ENCODE data around the gene ZFPM1.
"Not testable (repeated sequence)": the region's sequence is repeated elsewhere in the genome, so short reads cannot be mapped to it uniquely, and the experiment has no call there.

ZFPM1 gene

DNA sequence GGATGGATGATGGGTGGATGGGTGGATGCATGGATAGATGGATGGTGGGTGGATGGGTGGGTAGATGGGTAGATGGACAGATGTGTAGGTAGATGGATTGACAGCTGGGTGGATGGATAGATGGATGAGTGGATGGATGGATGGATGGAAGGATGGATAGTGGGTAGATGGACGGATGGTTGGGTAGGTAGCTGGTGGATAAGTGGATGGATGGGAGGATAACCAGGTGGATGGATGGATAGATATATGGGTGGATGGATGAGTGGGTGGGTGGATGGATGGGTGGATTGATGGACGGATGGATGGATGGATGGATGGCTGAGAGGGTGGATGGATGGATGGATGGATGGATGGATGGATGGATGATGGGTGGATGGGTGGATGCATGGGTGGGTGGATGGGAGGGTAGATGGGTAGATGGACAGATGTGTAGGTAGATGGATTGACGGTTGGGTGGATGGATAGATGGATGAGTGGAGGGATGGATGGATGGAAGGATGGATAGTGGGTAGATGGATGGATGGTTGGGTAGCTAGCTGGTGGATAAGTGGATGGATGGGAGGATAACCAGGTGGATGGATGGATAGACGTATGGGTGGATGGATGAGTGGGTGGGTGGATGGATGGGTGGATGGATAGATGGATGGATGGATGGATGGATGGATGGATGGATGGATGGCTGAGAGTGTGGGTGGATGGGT lies 65.5 kb downstream of the ZFPM1 start:
- DNase-seq, result not testable (repeated sequence)

DNA sequence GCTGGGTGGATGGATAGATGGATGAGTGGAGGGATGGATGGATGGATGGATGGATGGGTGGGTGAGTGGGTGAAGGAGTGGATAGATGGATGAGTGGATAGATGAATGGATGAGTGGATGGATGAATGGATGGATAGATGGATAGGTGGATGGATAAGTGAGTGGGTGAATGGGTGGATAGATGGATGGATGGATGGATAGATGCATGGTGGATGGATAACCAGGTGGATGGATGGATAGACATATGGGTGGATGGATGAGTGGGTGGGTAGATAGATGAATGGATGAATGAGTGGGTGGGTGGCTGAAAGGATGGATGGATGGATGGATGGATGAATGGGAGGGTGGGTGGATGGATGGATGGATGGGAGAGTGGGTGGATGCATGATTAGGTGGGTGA lies 66.2 kb downstream of the ZFPM1 start:
- DNase-seq, result no peak

DNA sequence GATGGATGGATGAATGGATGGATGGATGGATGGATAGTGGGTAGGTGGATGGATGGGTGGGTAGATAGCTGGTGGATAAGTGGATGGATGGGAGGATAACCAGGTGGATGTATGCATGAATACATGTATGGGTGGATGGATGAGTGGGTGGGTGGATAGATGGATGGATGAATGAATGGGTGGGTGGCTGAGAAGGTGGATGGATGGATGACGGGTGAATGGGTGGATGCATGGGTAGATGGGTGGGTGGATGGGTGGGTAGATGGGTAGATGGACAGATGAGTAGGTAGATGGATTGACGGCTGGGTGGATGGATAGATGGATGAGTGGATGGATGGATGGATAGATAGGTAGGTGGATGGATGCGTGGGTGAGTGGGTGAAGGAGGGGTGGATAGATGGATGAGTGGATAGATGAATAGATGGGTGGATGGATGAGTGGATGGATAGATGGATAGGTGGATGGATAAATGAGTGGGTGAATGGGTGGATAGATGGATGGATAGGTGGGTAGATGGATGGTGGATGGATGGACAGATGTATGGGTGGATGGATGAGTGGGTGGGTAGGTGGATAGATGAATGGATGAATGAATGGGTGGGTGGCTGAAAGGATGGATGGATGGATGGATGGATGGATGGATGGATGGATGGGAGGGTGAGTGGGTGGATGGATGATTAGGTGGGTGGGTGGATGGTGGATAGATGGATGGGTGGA lies 67.0 kb downstream of the ZFPM1 start:
- DNase-seq, result no peak

DNA sequence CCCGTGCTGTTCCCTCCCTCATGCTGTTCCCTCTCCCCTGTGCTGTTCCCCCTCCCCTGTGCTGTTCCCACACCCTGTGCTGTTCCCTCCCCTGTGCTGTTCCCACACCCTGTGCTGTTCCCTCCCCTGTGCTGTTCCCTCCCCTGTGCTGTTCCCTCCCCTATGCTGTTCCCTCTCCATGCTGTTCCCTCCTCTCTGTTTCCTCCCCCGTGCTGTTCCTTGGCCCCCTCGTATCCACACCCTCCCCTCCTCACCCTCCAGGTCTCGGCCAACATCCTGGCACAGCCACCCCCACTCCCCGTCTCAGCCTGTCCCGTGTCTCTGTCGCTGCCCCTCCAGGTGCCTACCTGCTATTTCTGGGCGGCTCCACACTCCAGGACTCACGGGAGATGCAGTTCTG lies 68.6 kb downstream of the ZFPM1 start:
- no peak for DNase-seq

DNA sequence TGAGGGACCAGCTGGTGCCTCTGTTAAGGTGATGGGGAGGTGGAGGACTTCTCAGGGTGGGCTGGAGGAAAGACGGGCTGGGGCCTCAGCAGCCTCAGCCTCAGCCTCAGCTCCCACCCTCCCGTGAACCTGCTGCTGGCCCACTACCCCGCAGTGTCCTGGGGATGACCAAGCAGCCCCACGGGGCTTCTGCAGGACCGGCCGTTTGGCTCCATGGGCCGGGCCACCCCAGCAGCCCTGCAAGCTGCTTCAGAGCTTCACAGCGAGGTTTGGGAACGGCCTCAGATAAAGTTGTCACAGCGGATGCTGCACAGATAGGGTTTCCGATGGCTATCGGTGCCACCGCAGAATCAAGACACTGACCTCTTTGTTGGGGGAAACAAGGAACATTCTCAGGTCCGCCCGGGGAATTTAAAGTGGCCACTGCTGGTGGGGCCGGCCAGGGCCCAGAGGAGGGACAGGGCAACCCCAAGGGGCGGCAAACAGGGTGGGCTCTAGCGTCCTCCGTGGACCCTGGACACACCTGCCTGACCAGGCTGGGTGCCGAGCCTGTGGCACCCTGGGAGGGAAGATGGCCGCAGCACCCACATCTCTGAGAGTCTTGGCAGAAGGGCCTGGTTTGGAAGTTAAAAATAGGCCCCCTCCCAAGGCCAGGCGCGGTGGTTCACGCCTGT lies 69.3 kb downstream of the ZFPM1 start:
- no peak for DNase-seq

DNA sequence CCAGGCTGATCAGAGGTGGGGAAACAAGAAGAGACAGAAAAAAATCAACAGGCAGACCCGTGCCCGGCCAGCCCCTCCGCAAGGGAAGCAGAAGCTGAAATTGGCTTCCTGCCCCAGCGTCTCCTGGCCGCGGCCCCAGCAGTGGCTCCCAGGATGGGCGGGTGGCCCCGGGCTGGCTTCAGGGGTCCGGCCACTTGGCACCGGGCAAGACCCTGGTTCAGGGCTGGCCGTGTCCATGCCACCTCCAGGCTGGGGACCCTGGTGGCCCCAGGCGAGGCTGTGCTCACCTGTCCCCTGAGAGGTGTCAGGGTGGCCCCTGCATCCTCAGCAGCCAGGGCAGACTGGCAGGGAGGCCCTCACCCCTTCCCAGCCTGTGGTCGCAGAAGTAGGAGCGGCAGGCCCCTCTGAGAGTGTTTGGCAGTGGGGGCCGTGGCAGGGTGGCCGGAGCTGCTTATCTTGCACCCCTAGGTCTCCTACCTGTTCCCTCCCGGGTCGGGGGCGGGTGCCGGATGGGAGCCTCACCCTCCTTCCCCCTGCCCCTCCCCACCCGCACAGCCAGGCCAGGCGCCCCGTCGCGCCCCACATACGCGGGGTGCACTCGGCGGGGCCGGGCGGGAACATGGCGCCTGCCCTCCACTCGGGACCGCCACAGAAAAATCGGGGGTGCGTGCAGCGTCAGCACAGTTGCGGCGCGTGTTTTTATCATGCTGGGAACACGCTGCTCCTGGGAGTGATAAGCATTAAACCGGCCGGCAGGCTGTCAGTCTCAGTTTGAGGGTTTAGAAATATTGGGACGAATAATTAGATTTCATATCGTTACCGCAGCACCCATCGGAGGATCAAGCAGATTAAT lies 70.5 kb downstream of the ZFPM1 start:
- no peak for DNase-seq

DNA sequence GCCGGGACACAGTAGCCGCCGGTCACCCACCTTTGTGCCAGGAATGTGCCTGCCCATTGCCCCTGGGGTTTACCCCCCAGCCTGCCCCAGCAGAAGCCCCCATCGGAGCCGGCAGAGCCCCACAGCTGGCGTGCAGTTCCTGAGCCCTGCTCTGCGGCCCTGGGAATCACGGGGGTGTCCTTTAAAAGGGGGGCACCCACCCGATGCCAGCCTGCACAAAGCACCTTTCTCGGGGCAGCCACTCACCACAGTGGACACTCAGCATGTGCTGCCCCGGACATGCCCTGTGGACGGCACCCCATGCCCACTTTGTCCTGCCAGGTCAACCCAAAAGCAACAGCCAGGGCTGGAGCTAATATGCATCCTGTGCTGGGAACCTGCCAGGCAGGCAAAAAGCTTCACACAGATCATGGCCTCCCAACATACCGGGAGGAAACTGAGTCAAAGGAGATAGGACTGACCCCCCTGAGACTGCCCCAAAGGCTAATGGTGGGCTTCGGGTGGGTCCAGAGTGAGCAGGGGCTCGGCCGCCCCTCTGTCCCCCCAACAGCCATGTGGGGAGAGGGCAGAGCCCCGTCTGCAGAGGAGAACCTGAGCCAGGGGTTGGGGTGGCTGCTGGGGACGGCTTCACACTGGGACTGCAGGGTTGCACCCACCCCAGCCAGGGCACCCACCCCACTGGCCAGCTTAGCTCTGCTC lies 71.3 kb downstream of the ZFPM1 start:
- DNase-seq, result no peak

DNA sequence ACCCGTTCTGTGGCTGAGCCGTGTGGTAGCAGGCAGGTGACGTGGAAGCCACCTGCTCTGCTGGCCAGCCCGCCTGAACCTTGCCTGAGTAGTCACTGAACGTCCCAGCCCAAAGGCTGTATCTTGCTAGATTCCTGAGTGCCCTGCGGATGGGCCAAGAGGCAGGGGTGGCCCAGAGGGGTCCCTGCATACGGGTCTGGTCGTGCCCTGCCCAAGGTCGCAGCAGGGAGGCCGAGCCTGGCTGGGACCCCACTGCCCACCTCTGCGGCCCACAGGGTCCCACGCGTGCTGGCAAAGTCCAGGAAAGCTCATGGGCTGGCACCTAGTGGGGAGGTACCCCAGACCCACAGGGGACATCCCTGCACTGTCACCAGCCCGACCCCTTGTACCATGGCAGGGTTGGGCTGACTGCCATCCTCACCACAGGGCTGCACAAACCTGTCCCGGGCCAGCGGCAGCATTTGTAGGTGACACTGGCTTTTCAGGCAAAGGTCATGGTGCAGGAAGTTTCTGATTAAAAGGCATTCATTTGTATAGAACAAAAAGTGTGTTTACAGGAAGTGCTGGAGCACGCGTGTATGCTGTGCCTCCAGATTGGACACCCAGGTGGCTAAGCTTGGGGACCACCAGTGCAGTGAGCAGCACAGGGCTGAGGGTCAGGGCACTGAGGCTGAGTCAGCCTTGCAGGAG lies 72.0 kb downstream of the ZFPM1 start:
- DNase-seq, result no peak

DNA sequence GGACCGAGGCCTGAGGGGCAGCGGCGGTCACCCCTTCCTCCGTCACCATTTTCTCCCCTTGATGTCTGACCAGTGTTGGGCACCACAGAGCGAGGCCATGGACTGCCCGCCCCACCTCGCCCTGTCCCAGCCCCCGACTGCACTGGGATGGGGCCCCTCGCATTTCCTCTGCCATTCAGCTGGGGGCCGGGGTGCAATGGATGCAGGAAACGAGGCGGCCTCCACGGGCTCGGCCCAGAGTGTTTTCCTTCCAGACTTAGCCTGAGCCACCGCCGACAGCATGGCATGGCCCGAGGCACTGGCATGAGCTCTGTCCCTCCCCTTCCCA lies 72.5 kb downstream of the ZFPM1 start:
- no peak for DNase-seq

DNA sequence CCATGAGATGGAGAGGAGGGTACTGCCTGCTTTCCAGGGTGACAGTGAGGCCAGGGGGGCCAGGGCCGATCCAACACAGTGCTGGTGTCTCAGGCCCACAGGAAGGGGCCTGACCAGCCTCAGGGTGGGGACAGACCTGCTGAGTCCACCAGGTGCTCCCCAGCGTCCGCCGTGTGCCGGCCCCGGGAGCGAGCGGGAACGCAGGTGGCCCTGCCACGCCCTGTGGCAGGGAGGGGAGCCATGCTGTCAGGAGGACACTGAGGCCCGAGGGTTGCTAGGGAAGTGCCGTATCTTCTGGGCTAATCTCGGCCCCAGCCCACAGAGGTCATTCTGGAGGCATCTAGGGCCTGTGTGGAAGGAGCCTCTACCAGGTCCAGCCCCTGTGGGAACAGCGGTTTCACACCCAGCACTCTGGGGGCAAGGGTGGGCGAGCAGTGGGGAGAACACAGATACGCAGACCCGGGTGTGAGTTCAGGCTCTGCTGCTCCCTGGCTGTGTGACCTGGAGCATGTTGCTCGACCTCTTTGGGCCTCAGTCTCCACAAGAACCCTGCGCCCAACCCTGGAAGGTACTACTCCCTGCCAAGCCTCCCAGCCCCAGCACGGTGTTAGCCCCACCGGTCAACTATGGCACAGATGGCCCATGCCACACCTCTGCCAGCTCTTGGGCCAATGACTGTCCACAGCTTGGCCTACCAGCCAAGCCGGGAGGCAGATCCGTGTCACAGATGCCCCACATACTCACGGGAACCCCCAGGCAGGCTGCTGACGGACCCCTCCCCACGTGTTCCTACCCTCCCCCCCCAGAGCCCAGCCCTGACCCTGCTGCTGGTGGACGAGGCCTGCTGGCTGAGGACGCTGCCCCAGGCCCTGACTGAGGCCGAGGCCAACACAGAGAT lies 73.2 kb downstream of the ZFPM1 start:
- no peak for DNase-seq

DNA sequence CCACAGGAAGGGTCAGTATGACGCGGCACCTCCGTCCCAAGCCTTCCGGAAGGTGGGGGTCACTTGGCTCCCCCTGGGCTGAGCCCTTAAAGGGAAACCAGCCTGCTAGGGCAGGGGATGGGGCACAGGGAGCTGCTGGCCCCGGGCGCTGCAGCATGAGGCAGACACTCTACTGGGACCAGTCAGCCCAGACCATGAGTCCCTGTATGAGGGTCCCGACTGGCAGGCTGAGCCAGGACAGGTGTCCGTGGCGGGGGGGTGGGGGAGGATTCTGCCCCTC lies 73.8 kb downstream of the ZFPM1 start:
- no peak for DNase-seq

DNA sequence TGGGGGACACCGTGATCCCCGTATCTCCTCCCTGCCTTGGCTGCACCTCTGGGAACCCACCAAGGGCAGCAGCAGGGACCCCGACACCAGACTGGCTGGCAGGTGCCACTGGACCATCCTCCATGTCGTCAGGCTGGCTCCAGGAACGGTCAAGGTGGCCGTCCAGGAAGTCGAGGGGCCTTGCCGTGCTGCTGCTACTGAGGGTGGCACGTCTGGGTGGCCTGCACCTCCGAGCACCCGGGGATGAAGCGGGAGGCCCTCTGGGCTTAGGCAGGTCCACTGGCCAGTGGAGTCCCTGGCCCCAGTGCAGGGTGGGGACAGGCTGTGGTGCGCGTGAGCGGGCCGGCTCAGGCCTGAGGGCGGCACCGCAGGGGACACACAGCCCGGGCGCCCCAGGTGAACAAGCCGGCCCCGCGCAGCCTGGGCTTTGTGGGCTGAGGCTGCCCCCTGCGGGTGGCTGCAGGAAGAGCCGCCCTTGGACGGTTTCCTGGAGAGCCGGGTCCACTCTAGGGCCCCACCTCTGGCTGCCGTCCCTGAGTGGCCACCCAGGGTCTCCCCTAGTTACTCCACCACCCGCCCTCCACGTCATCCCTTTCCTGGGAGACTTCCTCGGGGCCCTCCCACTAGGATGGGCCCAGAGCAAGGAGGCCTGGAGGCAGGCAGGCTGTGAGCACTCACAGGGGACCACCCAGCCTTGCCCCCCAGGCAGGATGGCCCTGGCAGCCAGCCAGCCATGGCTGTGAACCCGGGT lies 74.3 kb downstream of the ZFPM1 start:
- DNase-seq, result peak; percentile 85

DNA sequence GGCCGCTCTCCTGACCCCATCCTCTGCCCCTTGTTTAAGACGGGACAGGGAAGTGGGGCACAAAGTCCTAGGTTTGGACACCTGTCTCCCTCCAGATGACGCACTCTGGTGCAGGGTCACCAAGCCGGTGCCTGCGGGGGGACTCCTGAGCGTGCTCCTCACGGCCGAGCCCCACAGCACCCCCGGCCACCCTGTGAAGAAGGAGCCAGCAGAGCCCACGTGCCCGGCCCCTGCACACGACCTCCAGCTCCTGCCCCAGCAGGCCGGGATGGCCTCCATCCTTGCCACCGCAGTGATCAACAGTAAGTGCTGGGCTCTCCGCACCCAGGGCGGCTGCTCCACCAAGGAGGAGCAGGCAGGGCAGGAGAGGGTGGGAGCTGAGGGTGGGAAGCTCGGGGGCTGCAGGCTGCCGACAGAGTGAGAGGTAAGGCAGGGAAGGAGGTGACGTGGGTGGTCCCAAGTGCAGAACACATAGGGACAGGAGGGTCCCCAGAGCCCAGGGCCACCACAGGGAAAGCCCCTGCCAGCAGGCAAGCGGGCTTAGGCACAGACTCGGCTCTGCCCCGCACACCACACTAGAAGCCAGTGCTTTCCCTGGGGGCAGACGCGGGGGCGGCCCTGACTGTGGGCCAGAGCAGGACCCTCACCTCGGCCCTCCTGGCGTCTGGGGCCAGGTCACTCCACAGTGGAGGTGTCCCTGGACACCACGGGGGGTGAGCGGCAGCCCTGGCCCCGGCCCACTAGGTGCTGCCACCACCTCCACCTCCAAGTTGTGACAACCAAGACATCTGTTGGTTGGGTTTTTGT lies 75.1 kb downstream of the ZFPM1 start:
- no peak for DNase-seq

DNA sequence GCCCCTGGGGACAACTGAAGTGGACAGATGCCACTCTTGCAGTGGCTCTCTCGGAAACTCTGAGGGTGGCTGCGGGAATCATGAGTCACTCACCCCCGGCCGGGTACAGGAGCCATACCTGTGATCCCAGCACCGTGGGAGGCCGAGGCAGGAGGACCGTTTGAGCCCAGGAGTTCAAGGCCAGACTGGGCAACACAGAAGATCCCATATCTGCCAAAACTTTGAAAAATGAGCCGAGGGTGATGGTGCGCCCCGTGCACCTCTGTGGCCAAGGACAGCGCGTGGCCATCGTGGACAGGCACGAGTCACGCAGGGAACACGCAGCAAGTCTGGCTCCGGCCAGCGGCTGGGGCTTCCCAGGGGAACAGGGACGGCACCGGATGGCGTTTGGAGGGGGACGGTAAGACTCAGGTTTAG lies 75.8 kb downstream of the ZFPM1 start:
- no peak for DNase-seq

DNA sequence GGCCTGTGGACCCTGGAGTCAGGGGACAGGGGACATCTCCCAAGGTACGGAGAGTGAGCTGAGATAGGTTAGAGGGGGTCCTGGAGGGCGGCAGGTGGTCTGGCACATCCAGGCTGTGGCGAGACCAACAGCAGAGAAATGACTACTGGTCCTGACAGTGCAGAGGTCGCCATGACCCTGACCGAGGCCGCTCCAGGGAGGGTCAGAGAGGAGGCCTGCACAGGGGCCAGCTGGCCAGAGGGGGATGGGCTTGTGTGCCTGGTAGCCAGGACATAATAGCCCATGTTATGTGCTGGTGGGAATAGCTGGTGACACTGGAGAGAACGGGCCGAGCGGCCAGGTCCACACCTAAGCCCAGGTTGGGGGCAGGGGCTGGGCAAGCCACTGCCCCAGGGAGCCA lies 76.5 kb downstream of the ZFPM1 start:
- DNase-seq, result no peak

DNA sequence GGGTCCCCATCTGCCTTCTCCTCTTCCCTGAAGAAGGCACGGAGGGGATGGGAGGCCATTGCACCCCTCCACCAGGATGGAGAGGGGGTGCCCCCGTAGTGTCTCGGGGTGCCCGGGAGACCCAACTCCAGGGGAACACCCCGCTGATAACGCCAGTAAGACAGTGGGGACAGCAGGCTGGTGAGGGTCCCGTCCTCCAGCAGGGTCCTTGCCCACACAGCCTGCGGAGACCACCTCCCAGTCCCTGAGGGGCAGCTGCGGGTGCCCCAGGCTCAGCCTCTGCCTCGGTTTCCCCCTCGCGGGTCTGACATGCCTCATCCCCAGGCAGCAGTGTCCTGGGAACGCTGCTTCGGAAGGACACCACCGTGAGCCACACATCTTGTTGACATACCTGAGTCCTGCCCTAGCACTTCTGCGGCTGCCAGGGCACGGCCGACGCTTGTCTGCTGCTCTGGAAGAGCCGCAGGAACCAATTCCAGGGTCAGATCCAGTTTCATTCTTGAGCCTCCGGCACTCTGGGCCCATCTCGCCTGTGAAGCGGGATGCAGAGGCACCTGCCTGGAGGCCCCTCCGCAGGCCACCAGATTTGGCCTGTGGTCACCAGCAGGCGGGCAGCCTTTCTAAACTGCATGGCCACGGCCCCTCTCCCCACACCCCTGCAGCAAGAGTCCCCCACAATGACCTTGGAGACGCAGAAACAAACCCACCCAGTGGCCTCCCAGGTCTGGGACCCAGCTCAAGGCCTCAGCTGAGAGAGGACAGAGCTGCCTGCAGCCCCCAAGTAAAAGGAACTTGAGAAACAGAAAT lies 77.2 kb downstream of the ZFPM1 start:
- no peak for DNase-seq

DNA sequence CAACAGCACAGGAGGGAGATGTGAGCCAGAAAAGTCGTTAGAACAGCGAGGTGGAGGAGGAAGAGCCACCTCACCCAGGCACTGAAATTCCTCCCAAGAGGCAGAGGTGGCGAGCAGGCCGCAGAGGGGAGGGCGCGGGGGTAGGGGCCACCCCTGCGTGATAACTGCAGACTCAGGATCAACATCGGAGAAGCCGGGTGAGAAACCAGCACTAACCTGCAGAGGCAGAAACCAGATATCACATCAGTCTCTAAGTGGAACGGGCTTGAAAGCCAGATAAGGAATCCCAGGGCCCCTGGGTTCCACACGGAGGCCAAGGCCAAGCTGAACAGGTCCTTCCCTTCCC lies 77.8 kb downstream of the ZFPM1 start:
- no peak for DNase-seq

DNA sequence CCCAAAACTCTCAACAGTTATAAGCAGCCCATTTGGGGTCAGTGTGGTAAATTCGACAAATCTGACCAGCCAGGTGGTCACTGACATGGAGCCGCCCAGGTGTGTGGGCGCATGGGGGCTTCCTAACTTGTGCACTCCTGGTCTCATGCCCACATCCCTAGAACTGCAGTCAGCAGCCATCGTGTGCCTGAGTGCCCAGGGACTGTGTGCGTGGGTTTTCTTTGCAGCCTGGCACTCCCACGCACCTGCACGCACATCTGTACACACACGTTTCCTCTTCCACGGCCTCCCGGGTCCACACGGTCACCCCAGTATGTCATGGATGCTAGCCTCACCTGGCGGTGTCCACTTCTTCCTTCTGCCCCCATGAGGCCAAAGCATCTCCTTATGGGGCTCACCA lies 78.3 kb downstream of the ZFPM1 start:
- DNase-seq, result no peak

DNA sequence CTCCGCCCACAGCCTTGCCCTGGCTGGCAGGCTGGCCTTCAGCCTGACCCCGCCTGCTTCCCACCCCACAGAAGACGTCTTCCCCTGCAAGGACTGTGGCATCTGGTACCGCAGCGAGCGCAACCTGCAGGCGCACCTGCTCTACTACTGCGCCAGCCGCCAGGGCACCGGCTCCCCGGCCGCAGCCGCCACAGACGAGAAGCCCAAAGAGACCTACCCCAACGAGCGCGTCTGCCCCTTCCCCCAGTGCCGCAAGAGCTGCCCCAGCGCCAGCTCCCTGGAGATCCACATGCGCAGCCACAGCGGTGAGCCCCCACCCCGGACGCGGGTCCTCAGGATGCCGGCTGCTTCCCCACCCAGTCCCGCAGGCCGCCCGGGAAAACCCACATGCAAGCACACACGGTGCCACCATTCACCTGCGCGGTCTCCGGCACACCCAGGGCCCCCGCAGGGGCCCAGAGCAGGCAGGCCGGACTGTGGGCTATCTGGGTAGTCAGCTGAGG lies 78.9 kb downstream of the ZFPM1 start:
- DNase-seq, result no peak
